ENCODE data around the gene SPECC1.

DNA sequence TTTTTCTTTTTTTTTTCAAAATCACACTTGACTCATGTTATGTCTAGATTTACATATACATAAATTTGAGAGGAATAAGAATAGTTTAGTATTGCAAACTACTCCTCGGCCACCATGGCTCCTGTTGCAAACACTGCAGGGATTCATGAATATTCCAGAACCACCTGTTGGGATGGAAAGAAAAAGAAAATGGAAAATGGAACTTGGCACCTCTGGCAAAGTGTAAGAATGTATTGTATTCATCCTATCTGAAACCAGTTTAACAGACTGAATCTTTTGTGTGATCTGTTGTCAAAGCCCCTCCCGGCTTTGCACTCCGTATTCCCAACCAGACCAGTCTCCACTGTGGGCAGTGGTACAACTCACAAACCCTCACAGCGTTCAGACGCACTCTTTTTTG lies 124.4 kb downstream of the SPECC1 start:
- TF ChIP-seq, protein P1, sequence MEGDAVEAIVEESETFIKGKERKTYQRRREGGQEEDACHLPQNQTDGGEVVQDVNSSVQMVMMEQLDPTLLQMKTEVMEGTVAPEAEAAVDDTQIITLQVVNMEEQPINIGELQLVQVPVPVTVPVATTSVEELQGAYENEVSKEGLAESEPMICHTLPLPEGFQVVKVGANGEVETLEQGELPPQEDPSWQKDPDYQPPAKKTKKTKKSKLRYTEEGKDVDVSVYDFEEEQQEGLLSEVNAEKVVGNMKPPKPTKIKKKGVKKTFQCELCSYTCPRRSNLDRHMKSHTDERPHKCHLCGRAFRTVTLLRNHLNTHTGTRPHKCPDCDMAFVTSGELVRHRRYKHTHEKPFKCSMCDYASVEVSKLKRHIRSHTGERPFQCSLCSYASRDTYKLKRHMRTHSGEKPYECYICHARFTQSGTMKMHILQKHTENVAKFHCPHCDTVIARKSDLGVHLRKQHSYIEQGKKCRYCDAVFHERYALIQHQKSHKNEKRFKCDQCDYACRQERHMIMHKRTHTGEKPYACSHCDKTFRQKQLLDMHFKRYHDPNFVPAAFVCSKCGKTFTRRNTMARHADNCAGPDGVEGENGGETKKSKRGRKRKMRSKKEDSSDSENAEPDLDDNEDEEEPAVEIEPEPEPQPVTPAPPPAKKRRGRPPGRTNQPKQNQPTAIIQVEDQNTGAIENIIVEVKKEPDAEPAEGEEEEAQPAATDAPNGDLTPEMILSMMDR (IDR thresholded peaks at IDR 0.05), result no peak
- no peak for TF ChIP-seq POLR2A (IDR thresholded peaks at IDR 0.05)
